HCT116 (cell line): ENCODE data around the gene PRKCA. TPM values are rescaled to one million over a fixed set of nuclear protein-coding genes. Genes with fewer than 3 reads are reported as not detected.

Source experiments
- ATAC-seq: fragments of 200-7000 bp; cut with Tn5 transposase; 2 replicates; pipeline ENCODE4 v1.9.1; 2020; ENCODE audit warnings: mild to moderate bottlenecking, moderate library complexity
- BruUV-seq: library from RNA; stranded (reverse); fragments of 400-500 nt; replicated peaks from 2 replicates; lab custom pipeline; 2021; lab: Mats Ljungman, UMichigan
- CTCF ChIA-PET: fragments of 300-600 bp; sonication (Branson Sonifier 250); formaldehyde crosslinking; loops from one replicate; lab custom pipeline; 2021; ENCODE audit warnings: antibody characterized with exemption; lab: Charles Lee
- POLR2A ChIA-PET: fragments of 300-600, 350-600 bp; sonication (Branson Sonifier 250); formaldehyde crosslinking; loops from one replicate; lab custom pipeline; 2021; ENCODE audit warnings: antibody characterized with exemption; lab: Charles Lee
- RAD21 ChIA-PET, 2 experiments: fragments of 300-600 bp; sonication (Branson Sonifier 250); formaldehyde crosslinking; loops; one replicate each; lab custom pipeline; 2023; ENCODE audit warnings: low total read pairs in 2 of 2; ENCODE audit not compliant: uncharacterized antibody in 2 of 2, unreplicated experiment in 2 of 2, low non-redundant PET in 1 of 2; lab: Charles Lee
- DNase-seq: peaks from one replicate; pipeline ENCODE4 v3.0.0-alpha.2; 2010; ENCODE audit warnings: low read depth, low spot score
- H2AFZ ChIP-seq: fragments of 200-600 bp; shearing (Covaris generic), sonication (generic); 2 replicates; pipeline ENCODE4 v1.6.1; 2017; ENCODE audit warnings: low read depth, mixed run types, mixed read lengths, antibody characterized with exemption, low read length; ENCODE audit not compliant: poor library complexity, severe bottlenecking
- H3K27ac ChIP-seq: 2 replicates; pipeline ENCODE4 v1.5.1; 2012; ENCODE audit warnings: low read depth, low read length
- H3K27me3 ChIP-seq: fragments of 200-600 bp; sonication (generic); 2 replicates; pipeline ENCODE4 v1.6.1; 2016; ENCODE audit warnings: mixed run types, low read length, mixed read lengths; ENCODE audit not compliant: insufficient read depth
- H3K36me3 ChIP-seq, 2 experiments: fragments of 200-500 bp in 1 of 2; fragments of 200-600 bp in 1 of 2; sonication (Bioruptor generic) in 1 of 2; sonication (generic) in 1 of 2; 2 replicates each; pipeline versions ENCODE4 v1.5.1 to v1.6.1; 2014 to 2016; ENCODE audit warnings: low read length in 2 of 2, inconsistent platforms in 1 of 2, mixed read lengths in 1 of 2, mixed run types in 1 of 2; ENCODE audit not compliant: insufficient read depth in 2 of 2, control insufficient read depth in 1 of 2
- H3K4me1 ChIP-seq, 2 experiments: fragments of 200-600 bp in 1 of 2; sonication (generic) in 1 of 2; 2 replicates each; pipeline versions ENCODE4 v1.5.1 to v1.6.1; 2012 to 2017; ENCODE audit warnings: low read length in 2 of 2, inconsistent platforms in 1 of 2, mild to moderate bottlenecking in 1 of 2, mixed read lengths in 1 of 2, mixed run types in 1 of 2, moderate library complexity in 1 of 2; ENCODE audit not compliant: insufficient read depth in 2 of 2, control insufficient read depth in 1 of 2
- H3K4me2 ChIP-seq: fragments of 200-600 bp; sonication (generic); 2 replicates; pipeline ENCODE4 v1.6.1; 2017; ENCODE audit warnings: mixed run types, low read length, mixed read lengths
- H3K4me3 ChIP-seq, 2 experiments: fragments of 200-600 bp in 1 of 2; sonication (generic) in 1 of 2; replicated peaks in 1 of 2; 2 replicates each; pipeline ENCODE4 v1.5.1; 2011 to 2016; ENCODE audit warnings: low read length in 2 of 2, control low read depth in 1 of 2, low read depth in 1 of 2, mild to moderate bottlenecking in 1 of 2, mixed read lengths in 1 of 2, mixed run types in 1 of 2
- H3K79me2 ChIP-seq: fragments of 200-600 bp; sonication (generic); 2 replicates; pipeline ENCODE4 v1.6.1; 2017; ENCODE audit warnings: mild to moderate bottlenecking, mixed run types, low read length, moderate library complexity, mixed read lengths; ENCODE audit not compliant: insufficient read depth
- H3K9ac ChIP-seq: fragments of 200-600 bp; sonication (generic); 2 replicates; pipeline ENCODE4 v1.6.1; 2016; ENCODE audit warnings: low read length, mixed read lengths
- H3K9me2 ChIP-seq: fragments of 200-600 bp; sonication (generic), shearing (Covaris generic); 2 replicates; pipeline ENCODE4 v1.6.1; 2017; ENCODE audit warnings: mixed run types, mild to moderate bottlenecking, moderate library complexity; ENCODE audit not compliant: insufficient read depth
- H3K9me3 ChIP-seq, 2 experiments: fragments of 200-500 bp in 1 of 2; fragments of 200-600 bp in 1 of 2; sonication (Bioruptor generic) in 1 of 2; sonication (generic) in 1 of 2; 2 replicates each; pipeline ENCODE4 v1.6.1; 2014 to 2017; ENCODE audit warnings: low read length in 2 of 2, mixed read lengths in 2 of 2, inconsistent platforms in 1 of 2, low read depth in 1 of 2, mild to moderate bottlenecking in 1 of 2, mixed run types in 1 of 2, moderate library complexity in 1 of 2; ENCODE audit not compliant: control insufficient read depth in 1 of 2, insufficient read depth in 1 of 2
- H4K20me1 ChIP-seq: fragments of 200-600 bp; sonication (generic), shearing (Covaris generic); 2 replicates; pipeline ENCODE4 v1.6.1; 2017; ENCODE audit warnings: mixed run types, mild to moderate bottlenecking, moderate library complexity; ENCODE audit not compliant: insufficient read depth
- CEBPB ChIP-seq: IDR thresholded peaks from 2 replicates; pipeline ENCODE4 v1.6.1; 2012; ENCODE audit warnings: low read depth
- EZH2 ChIP-seq: fragments of 200-600 bp; sonication (generic); IDR thresholded peaks from 2 replicates; pipeline ENCODE4 v1.6.1; 2017; ENCODE audit warnings: antibody characterized with exemption, mixed run types
- EZH2phosphoT487 ChIP-seq: fragments of 200-600 bp; IDR thresholded peaks from 2 replicates; pipeline ENCODE4 v1.6.1; 2018; ENCODE audit warnings: antibody characterized with exemption, borderline replicate concordance
- JUND ChIP-seq: IDR thresholded peaks from 2 replicates; pipeline ENCODE4 v1.6.1; 2012
- POLR2A ChIP-seq: IDR thresholded peaks from 2 replicates; pipeline ENCODE4 v1.7.0; 2011; ENCODE audit warnings: borderline replicate concordance; ENCODE audit not compliant: insufficient read depth, insufficient read length; ENCODE audit errors: extremely low read depth
- POLR2AphosphoS5 ChIP-seq: IDR thresholded peaks from 2 replicates; pipeline ENCODE4 v1.6.1; 2011; ENCODE audit warnings: mild to moderate bottlenecking, low read depth, low read length, moderate library complexity
- RAD21 ChIP-seq: IDR thresholded peaks from 2 replicates; pipeline ENCODE4 v1.6.1; 2012; ENCODE audit warnings: low read depth, mild to moderate bottlenecking
- SIN3A ChIP-seq: IDR thresholded peaks from 2 replicates; pipeline ENCODE4 v1.6.1; 2012; ENCODE audit warnings: low read depth
- SP1 ChIP-seq: IDR thresholded peaks from 2 replicates; pipeline ENCODE4 v1.6.1; 2012; ENCODE audit warnings: low read depth
- SRF ChIP-seq: IDR thresholded peaks from 2 replicates; pipeline ENCODE4 v1.6.1; 2012; ENCODE audit warnings: low read depth
- YY1 ChIP-seq: IDR thresholded peaks from 2 replicates; pipeline ENCODE4 v1.6.1; 2011; ENCODE audit warnings: low read length, low read depth, moderate library complexity, mild to moderate bottlenecking; ENCODE audit not compliant: insufficient replicate concordance; ENCODE audit errors: extremely low read depth
- ZNF274 ChIP-seq: fragments of 200-500 bp; sonication (Bioruptor generic); IDR thresholded peaks from 2 replicates; pipeline ENCODE4 v1.6.1; 2014; ENCODE audit warnings: mild to moderate bottlenecking, low read depth, low read length, inconsistent platforms
- intact Hi-C: fragments of 100-400 bp; cut with micrococcal nuclease; formaldehyde crosslinking; loops from 2 replicates; pipeline ENCODE4 v1.10.0; 2022
- total RNA-seq: library from RNA; stranded (reverse); gene quantifications from one replicate; pipeline ENCODE4 v1.2.1, GENCODE V29; 2021; ENCODE audit not compliant: unreplicated experiment
- TF ChIP-seq, protein P1 (sequence below): IDR thresholded peaks from 2 replicates; pipeline ENCODE4 v1.6.1; 2012
- TF ChIP-seq, protein P2 (sequence below), 3 experiments: fragments of 200-600 bp in 1 of 3; sonication (generic) in 1 of 3; IDR thresholded peaks in 2 of 3; conservative IDR thresholded peaks in 1 of 3; 2 replicates each; pipeline ENCODE4 v1.5.1; 2012 to 2017; ENCODE audit warnings: low read depth in 2 of 3, low read length in 2 of 3, antibody characterized with exemption in 1 of 3, borderline replicate concordance in 1 of 3, control low read depth in 1 of 3, mild to moderate bottlenecking in 1 of 3, mixed read lengths in 1 of 3, mixed run types in 1 of 3, moderate library complexity in 1 of 3; ENCODE audit not compliant: insufficient read depth in 1 of 3
- TF ChIP-seq, protein P3 (sequence below): IDR thresholded peaks from 2 replicates; pipeline ENCODE4 v1.6.1; 2012; ENCODE audit warnings: low read depth
- TF ChIP-seq, protein P4 (sequence below): IDR thresholded peaks from 2 replicates; pipeline ENCODE4 v1.6.1; 2012

PRKCA gene
- total RNA-seq, 1 experiment from 2014 or later: 18.8 TPM

DNA sequence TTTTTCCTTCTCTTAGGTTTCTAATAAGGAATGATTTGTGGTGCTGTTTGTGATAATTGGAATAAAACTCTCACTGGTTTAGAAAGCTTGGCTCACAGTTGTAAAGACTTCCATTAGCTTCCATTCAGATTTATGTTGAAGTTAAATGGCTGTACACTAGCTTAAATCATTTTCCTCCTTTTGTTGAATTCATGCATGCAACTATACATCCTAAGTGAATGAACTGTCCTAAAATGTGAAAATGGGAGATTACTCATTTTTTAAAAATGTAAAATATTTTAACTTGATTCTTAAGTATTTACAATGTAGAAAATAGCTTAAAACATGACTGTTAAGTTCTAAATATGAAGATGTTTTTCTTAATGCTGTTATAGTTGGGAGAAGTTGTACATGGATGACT, 15.2 kb downstream of the PRKCA start:
- Histone ChIP-seq H2AFZ (no peak overlapping the region), H4K20me1 (no peaks in the 10 kb centered on the region), H3K9ac (no peak overlapping the region), H3K27ac (no peak overlapping the region), H3K9me2 (no peaks in the 10 kb centered on the region), H3K4me1 (no peaks in the 10 kb centered on the region), H3K79me2 (no peaks in the 10 kb centered on the region), H3K36me3 (no peaks in the 10 kb centered on the region), H3K4me2 (no peak overlapping the region), H3K27me3 (no peaks in the 10 kb centered on the region), H3K9me3 (peaks cover 6 to 11% of the 10 kb centered on the region in 2 experiments; a peak in 2 of 4 replicates), H3K4me3 (no peak overlapping the region)
- BruUV-seq: no TSS peak
- RAD21 ChIA-PET: interaction anchor here in 1 of 2 experiments (0.6 kb wide), 1 partner anchor 44 kb away, joined by 5 read pairs; no protein-coding TSS in a partner anchor
- TF ChIP-seq SP1: no peak
- TF ChIP-seq, protein P1, sequence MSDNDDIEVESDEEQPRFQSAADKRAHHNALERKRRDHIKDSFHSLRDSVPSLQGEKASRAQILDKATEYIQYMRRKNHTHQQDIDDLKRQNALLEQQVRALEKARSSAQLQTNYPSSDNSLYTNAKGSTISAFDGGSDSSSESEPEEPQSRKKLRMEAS: no peak
- TF ChIP-seq, protein P2, sequence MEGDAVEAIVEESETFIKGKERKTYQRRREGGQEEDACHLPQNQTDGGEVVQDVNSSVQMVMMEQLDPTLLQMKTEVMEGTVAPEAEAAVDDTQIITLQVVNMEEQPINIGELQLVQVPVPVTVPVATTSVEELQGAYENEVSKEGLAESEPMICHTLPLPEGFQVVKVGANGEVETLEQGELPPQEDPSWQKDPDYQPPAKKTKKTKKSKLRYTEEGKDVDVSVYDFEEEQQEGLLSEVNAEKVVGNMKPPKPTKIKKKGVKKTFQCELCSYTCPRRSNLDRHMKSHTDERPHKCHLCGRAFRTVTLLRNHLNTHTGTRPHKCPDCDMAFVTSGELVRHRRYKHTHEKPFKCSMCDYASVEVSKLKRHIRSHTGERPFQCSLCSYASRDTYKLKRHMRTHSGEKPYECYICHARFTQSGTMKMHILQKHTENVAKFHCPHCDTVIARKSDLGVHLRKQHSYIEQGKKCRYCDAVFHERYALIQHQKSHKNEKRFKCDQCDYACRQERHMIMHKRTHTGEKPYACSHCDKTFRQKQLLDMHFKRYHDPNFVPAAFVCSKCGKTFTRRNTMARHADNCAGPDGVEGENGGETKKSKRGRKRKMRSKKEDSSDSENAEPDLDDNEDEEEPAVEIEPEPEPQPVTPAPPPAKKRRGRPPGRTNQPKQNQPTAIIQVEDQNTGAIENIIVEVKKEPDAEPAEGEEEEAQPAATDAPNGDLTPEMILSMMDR (IDR thresholded peaks at IDR 0.05 in 2 of 3, conservative IDR thresholded peaks at IDR 0.05 in 1 of 3; ENCODE audit: borderline replicate concordance in 1 of 3, insufficient read depth in 1 of 3, low read depth in 2 of 3, low read length in 2 of 3): no peak
- TF ChIP-seq CEBPB: no peak
- TF ChIP-seq RAD21: no peak
- TF ChIP-seq ZNF274: no peak
- TF ChIP-seq, protein P3, sequence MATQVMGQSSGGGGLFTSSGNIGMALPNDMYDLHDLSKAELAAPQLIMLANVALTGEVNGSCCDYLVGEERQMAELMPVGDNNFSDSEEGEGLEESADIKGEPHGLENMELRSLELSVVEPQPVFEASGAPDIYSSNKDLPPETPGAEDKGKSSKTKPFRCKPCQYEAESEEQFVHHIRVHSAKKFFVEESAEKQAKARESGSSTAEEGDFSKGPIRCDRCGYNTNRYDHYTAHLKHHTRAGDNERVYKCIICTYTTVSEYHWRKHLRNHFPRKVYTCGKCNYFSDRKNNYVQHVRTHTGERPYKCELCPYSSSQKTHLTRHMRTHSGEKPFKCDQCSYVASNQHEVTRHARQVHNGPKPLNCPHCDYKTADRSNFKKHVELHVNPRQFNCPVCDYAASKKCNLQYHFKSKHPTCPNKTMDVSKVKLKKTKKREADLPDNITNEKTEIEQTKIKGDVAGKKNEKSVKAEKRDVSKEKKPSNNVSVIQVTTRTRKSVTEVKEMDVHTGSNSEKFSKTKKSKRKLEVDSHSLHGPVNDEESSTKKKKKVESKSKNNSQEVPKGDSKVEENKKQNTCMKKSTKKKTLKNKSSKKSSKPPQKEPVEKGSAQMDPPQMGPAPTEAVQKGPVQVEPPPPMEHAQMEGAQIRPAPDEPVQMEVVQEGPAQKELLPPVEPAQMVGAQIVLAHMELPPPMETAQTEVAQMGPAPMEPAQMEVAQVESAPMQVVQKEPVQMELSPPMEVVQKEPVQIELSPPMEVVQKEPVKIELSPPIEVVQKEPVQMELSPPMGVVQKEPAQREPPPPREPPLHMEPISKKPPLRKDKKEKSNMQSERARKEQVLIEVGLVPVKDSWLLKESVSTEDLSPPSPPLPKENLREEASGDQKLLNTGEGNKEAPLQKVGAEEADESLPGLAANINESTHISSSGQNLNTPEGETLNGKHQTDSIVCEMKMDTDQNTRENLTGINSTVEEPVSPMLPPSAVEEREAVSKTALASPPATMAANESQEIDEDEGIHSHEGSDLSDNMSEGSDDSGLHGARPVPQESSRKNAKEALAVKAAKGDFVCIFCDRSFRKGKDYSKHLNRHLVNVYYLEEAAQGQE: no peak
- TF ChIP-seq, protein P4, sequence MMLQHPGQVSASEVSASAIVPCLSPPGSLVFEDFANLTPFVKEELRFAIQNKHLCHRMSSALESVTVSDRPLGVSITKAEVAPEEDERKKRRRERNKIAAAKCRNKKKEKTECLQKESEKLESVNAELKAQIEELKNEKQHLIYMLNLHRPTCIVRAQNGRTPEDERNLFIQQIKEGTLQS: no peak
- no peak for TF ChIP-seq POLR2A
- no peak for TF ChIP-seq JUND
- no peak for TF ChIP-seq YY1
- TF ChIP-seq EZH2phosphoT487: no peak
- no peak for TF ChIP-seq SRF
- TF ChIP-seq SIN3A: no peak
- no peak for TF ChIP-seq EZH2
- TF ChIP-seq POLR2AphosphoS5: no peak
- POLR2A ChIA-PET: no interaction called here
- CTCF ChIA-PET: no interaction called here
- DNase-seq (no peak), ATAC-seq (no peak)
- intact Hi-C loops: no loop called here
